ENCODE data around the gene TMEM81. TPM values are rescaled to one million over a fixed set of nuclear protein-coding genes. Genes with fewer than 3 reads are reported as not detected.

TMEM81 gene
- polyA plus RNA-seq, 1 of the 3 experiments (the other 2 are of a cell fraction) = 1.8 TPM

DNA sequence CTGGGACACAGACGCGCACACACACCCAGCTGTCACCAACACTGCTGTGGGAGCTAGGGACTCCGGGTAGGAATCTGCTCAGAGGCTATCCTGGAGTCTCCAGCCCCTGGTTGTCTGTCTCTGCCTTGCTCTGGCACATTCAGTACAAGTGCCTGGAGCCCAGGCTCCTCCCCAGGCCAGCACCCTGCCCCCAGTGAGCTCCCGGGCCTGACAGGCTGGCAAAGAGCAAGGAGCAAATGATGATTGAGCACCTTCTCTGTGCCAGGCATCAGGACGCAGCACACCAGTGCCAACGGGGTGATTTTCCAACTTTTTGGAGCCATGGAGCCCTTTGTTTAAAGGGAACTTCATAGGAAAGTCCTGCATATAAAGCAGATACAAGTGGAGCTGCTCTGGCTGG lies 34.8 kb downstream of the TMEM81 start:
- Histone ChIP-seq H3K79me2 (ENCODE audit: insufficient read depth) (no peaks in the 10 kb centered on the region), H3K27ac (ENCODE audit: low read depth in 2 of 2, low read length in 1 of 2) (no peak overlapping the region), H2AFZ (ENCODE audit: low read depth) (no peak overlapping the region), H3K4me1 (ENCODE audit: control insufficient read depth in 1 of 2, insufficient read depth in 2 of 2, low read depth in 1 of 2, low read length in 1 of 2) (no peaks in the 10 kb centered on the region; a peak in 1 of 4 replicates), H4K20me1 (ENCODE audit: insufficient read depth) (no peaks in the 10 kb centered on the region), H3K4me3 (ENCODE audit: low read depth in 2 of 2, low read length in 1 of 2) (no peak overlapping the region), H3F3A (replicated peaks; ENCODE audit: insufficient read depth) (no peaks in the 10 kb centered on the region), H3K9me3 (no peaks in the 10 kb centered on the region), H3K27me3 (ENCODE audit: insufficient read depth) (peaks cover 37% of the 10 kb centered on the region), H3K9ac (no peak overlapping the region), H3K9me2 (no peaks in the 10 kb centered on the region), H3K36me3 (replicated peaks in 1 of 2; ENCODE audit: control insufficient read depth in 1 of 2, insufficient read depth in 2 of 2, low read length in 1 of 2) (no peaks in the 10 kb centered on the region), H3K4me2 (no peak overlapping the region)
- DNase-seq = peak; percentile 49
- CTCF ChIA-PET = interaction anchor here (1.6 to 18.8 kb wide), 4 partner anchors 13 to 207 kb away, joined by 5 to 756 read pairs (median 40); no protein-coding TSS in a partner anchor
- WGBS (ENCODE audit: low lambda C conversion rate) = 46% methylated on average over 5 of the region's 6 CpGs
- TF ChIP-seq REST (IDR thresholded peaks at IDR 0.05; ENCODE audit: low read depth, low read length) (no peak), TCF12 (IDR thresholded peaks at IDR 0.05) (no peak), RXRA (IDR thresholded peaks at IDR 0.05; ENCODE audit: borderline replicate concordance, low read depth) (no peak), POLR2AphosphoS5 (IDR thresholded peaks at IDR 0.05; ENCODE audit: low read depth, low read length) (no peak), RFX5 (IDR thresholded peaks at IDR 0.05; ENCODE audit: low read length) (no peak), SIN3A (IDR thresholded peaks at IDR 0.05; ENCODE audit: borderline replicate concordance, low read depth, low read length) (no peak), YY1 (IDR thresholded peaks at IDR 0.05; ENCODE audit: low read depth) (no peak), FOXM1 (IDR thresholded peaks at IDR 0.05; ENCODE audit: low read depth) (no peak), EZH2phosphoT487 (IDR thresholded peaks at IDR 0.05; ENCODE audit: borderline replicate concordance, low read depth) (no peak)
- TF ChIP-seq, protein P1, sequence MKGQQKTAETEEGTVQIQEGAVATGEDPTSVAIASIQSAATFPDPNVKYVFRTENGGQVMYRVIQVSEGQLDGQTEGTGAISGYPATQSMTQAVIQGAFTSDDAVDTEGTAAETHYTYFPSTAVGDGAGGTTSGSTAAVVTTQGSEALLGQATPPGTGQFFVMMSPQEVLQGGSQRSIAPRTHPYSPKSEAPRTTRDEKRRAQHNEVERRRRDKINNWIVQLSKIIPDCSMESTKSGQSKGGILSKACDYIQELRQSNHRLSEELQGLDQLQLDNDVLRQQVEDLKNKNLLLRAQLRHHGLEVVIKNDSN (IDR thresholded peaks at IDR 0.05; ENCODE audit: borderline replicate concordance, low read depth) = no peak
- POLR2A ChIA-PET = interaction anchor here (0.7 kb wide), 1 partner anchor 54 kb away, joined by 3 read pairs; no protein-coding TSS in a partner anchor

DNA sequence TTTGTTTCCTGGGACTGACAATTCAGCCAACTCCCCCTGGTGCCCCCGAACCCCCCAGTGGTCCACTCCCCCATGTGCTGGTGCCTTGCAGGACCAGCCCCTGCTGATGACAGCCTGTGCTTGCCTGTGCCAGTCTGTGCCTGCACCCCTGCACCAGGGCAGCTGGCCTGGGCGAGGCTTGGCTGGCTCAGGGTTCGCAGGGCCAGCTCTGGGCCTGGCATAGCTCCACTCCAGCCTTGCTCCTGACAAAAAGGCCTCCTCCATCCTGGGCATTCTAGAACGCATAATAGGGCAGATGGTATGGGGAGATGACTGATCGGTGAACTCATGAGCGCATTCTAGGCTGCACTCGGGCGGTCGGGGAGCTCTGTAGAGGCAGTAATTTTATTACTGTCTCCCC lies 35.9 kb downstream of the TMEM81 start:
- Histone ChIP-seq H3K9me3 (no peaks in the 10 kb centered on the region), H3K4me3 (ENCODE audit: low read depth in 2 of 2, low read length in 1 of 2) (no peak overlapping the region), H3K36me3 (replicated peaks in 1 of 2; ENCODE audit: control insufficient read depth in 1 of 2, insufficient read depth in 2 of 2, low read length in 1 of 2) (no peaks in the 10 kb centered on the region), H3K9ac (no peak overlapping the region), H4K20me1 (ENCODE audit: insufficient read depth) (no peaks in the 10 kb centered on the region), H3K4me2 (no peak overlapping the region), H3K27me3 (ENCODE audit: insufficient read depth) (peaks cover 47% of the 10 kb centered on the region), H3K9me2 (no peaks in the 10 kb centered on the region), H3F3A (replicated peaks; ENCODE audit: insufficient read depth) (no peaks in the 10 kb centered on the region), H3K4me1 (ENCODE audit: control insufficient read depth in 1 of 2, insufficient read depth in 2 of 2, low read depth in 1 of 2, low read length in 1 of 2) (peaks cover 0 to under 1% of the 10 kb centered on the region in 2 experiments; a peak in 1 of 4 replicates), H3K27ac (ENCODE audit: low read depth in 2 of 2, low read length in 1 of 2) (no peak overlapping the region), H2AFZ (ENCODE audit: low read depth) (no peak overlapping the region), H3K79me2 (ENCODE audit: insufficient read depth) (no peaks in the 10 kb centered on the region)
- no peak for DNase-seq
- CTCF ChIA-PET = interaction anchor here (0.7 to 18.8 kb wide), 5 partner anchors 14 to 208 kb away, joined by 3 to 756 read pairs (median 6); no protein-coding TSS in a partner anchor
- POLR2A ChIA-PET = no interaction called here
- 67% methylated on average over 8 of the region's 9 CpGs for WGBS (ENCODE audit: low lambda C conversion rate)
- no peak for TF ChIP-seq TEAD4 (IDR thresholded peaks at IDR 0.05; ENCODE audit: borderline replicate concordance, insufficient read depth)
- TF ChIP-seq, protein P2, sequence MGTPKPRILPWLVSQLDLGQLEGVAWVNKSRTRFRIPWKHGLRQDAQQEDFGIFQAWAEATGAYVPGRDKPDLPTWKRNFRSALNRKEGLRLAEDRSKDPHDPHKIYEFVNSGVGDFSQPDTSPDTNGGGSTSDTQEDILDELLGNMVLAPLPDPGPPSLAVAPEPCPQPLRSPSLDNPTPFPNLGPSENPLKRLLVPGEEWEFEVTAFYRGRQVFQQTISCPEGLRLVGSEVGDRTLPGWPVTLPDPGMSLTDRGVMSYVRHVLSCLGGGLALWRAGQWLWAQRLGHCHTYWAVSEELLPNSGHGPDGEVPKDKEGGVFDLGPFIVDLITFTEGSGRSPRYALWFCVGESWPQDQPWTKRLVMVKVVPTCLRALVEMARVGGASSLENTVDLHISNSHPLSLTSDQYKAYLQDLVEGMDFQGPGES (IDR thresholded peaks at IDR 0.05; ENCODE audit: low read depth, low read length) = no peak
- TF ChIP-seq RAD21 (IDR thresholded peaks at IDR 0.05; ENCODE audit: low read length) = no peak
- no peak for TF ChIP-seq TAF1 (IDR thresholded peaks at IDR 0.05; ENCODE audit: borderline replicate concordance, low read depth, low read length)
- TF ChIP-seq, protein P3, sequence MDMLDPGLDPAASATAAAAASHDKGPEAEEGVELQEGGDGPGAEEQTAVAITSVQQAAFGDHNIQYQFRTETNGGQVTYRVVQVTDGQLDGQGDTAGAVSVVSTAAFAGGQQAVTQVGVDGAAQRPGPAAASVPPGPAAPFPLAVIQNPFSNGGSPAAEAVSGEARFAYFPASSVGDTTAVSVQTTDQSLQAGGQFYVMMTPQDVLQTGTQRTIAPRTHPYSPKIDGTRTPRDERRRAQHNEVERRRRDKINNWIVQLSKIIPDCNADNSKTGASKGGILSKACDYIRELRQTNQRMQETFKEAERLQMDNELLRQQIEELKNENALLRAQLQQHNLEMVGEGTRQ (IDR thresholded peaks at IDR 0.05; ENCODE audit: borderline replicate concordance, low read depth, low read length) = no peak
- TF ChIP-seq, protein P1 (IDR thresholded peaks at IDR 0.05; ENCODE audit: borderline replicate concordance, low read depth) = no peak
- no peak for TF ChIP-seq REST (IDR thresholded peaks at IDR 0.05; ENCODE audit: low read depth, low read length)
- TF ChIP-seq EZH2phosphoT487 (IDR thresholded peaks at IDR 0.05; ENCODE audit: borderline replicate concordance, low read depth) = no peak

All from SK-N-SH (cell line).